K562 (cell line): Measurements from ENCODE around the gene PRKCE. TPM values are rescaled to one million over a fixed set of nuclear protein-coding genes. Genes with fewer than 3 reads are reported as not detected.

Experiments used
- ATAC-seq: fragments of 200-7000 bp; cut with Tn5 transposase; 3 replicates; pipeline ENCODE4 v1.9.1; 2020; ENCODE audit warnings: moderate library complexity
- BruUV-seq: library from RNA; stranded (reverse); fragments of 400-500 nt; replicated peaks from 2 replicates; lab custom pipeline; 2021; lab: Mats Ljungman, UMichigan
- CTCF ChIA-PET: fragments of 300-600 bp; formaldehyde crosslinking; extraction: SDS; loops from one replicate; lab custom pipeline; 2021; ENCODE audit warnings: low intra/inter-chr PET ratio; lab: Yijun Ruan, JAX
- POLR2A ChIA-PET: fragments of 300-600, 350-650 bp; sonication (Branson Sonifier 250); formaldehyde crosslinking; extraction: SDS; loops from one replicate; lab custom pipeline; 2021; ENCODE audit warnings: antibody characterized with exemption, inconsistent platforms; lab: Yijun Ruan, JAX
- DNase-seq, 4 experiments: peaks; one replicate each; pipeline versions ENCODE4 v3.0.0 to v3.0.0-alpha.2; 2011 to 2018; ENCODE audit warnings: low spot score in 3 of 4, mixed read lengths in 3 of 4; ENCODE audit errors: extremely low read depth in 1 of 4
- FAIRE-seq: peaks from 2 replicates; lab custom pipeline; 2011; peaks lifted over from hg19 to GRCh38; lab: Jason Lieb, UNC
- H2AFZ ChIP-seq: 2 replicates; pipeline ENCODE4 v1.6.0; 2011; ENCODE audit warnings: low read depth, low read length, control low read depth, inconsistent platforms
- H3K27ac ChIP-seq: fragments of 200-600 bp; 3 replicates; pipeline ENCODE4 v1.8.0; 2011; ENCODE audit warnings: low read depth, mild to moderate bottlenecking, control low read depth, inconsistent platforms, low read length, moderate library complexity, mixed read lengths; ENCODE audit errors: extremely low read depth
- H3K27me3 ChIP-seq, 2 experiments: fragments of 300-600 bp in 1 of 2; 2 replicates in 1 of 2; 3 replicates in 1 of 2; pipeline versions ENCODE4 v1.6.0 to v1.8.0; 2011; ENCODE audit warnings: inconsistent platforms in 2 of 2, low read length in 2 of 2, mild to moderate bottlenecking in 1 of 2, mixed read lengths in 1 of 2, moderate library complexity in 1 of 2; ENCODE audit not compliant: control insufficient read depth in 2 of 2, insufficient read depth in 2 of 2
- H3K36me3 ChIP-seq: fragments of 300-600 bp; 3 replicates; pipeline ENCODE4 v1.8.0; 2011; ENCODE audit warnings: mild to moderate bottlenecking, low read length, inconsistent platforms; ENCODE audit not compliant: control insufficient read depth, insufficient read depth
- H3K4me1 ChIP-seq, 2 experiments: fragments of 200-600 bp in 1 of 2; replicated peaks in 1 of 2; 2 replicates in 1 of 2; 3 replicates in 1 of 2; pipeline versions ENCODE4 v1.5.1 to v1.8.0; 2011; ENCODE audit warnings: inconsistent platforms in 2 of 2, low read length in 2 of 2, mild to moderate bottlenecking in 1 of 2, mixed read lengths in 1 of 2, moderate library complexity in 1 of 2; ENCODE audit not compliant: control insufficient read depth in 2 of 2, insufficient read depth in 2 of 2
- H3K4me2 ChIP-seq: 2 replicates; pipeline ENCODE4 v1.6.1; 2011; ENCODE audit warnings: low read length, control low read depth, inconsistent platforms, mixed read lengths; ENCODE audit not compliant: insufficient read depth
- H3K4me3 ChIP-seq: fragments of 200-600 bp; sonication (generic), shearing (Covaris generic); 2 replicates; pipeline ENCODE4 v1.5.1; 2016; ENCODE audit warnings: control low read depth, inconsistent platforms
- H3K79me2 ChIP-seq: fragments of 200-600 bp; 3 replicates; pipeline ENCODE4 v1.8.0; 2011; ENCODE audit warnings: low read length, inconsistent platforms; ENCODE audit not compliant: control insufficient read depth, insufficient read depth
- H3K9ac ChIP-seq, 2 experiments: 2 replicates each; pipeline versions ENCODE4 v1.6.0 to v1.6.1; 2011; ENCODE audit warnings: low read depth in 2 of 2, low read length in 2 of 2, control low read depth in 1 of 2, inconsistent platforms in 1 of 2, mild to moderate bottlenecking in 1 of 2, mixed read lengths in 1 of 2; ENCODE audit not compliant: insufficient read depth in 1 of 2
- H3K9me1 ChIP-seq: one replicate; pipeline ENCODE4 v1.6.0; 2011; ENCODE audit warnings: inconsistent platforms, mild to moderate bottlenecking, low read length, moderate library complexity; ENCODE audit not compliant: control insufficient read depth, insufficient read depth
- H3K9me3 ChIP-seq: replicated peaks from 2 replicates; pipeline ENCODE4 v1.5.1; 2011; ENCODE audit warnings: low read depth, low read length, inconsistent platforms; ENCODE audit not compliant: control insufficient read depth, insufficient read depth
- H4K20me1 ChIP-seq: replicated peaks from 2 replicates; pipeline ENCODE4 v1.6.1; 2011; ENCODE audit warnings: low read length, inconsistent platforms, mixed read lengths; ENCODE audit not compliant: control insufficient read depth, insufficient read depth
- C11orf30 ChIP-seq: fragments of 450-650 bp; IDR thresholded peaks from 2 replicates; pipeline ENCODE4 v1.6.1; 2016; ENCODE audit warnings: low read depth, mild to moderate bottlenecking
- ELF1 ChIP-seq: fragments of 200-800 bp; sonication (Bioruptor generic); IDR thresholded peaks from 2 replicates; pipeline ENCODE4 v1.6.1; 2016; ENCODE audit warnings: missing genetic modification characterization, missing compliant biosample characterization
- FOS ChIP-seq: IDR thresholded peaks from 3 replicates; pipeline ENCODE4 v1.6.1; 2011; ENCODE audit not compliant: insufficient read length; ENCODE audit errors: extremely low read depth
- FOXA3 ChIP-seq, 2 experiments: fragments of 450-650 bp in 1 of 2; sonication (generic) in 1 of 2; formaldehyde crosslinking; IDR thresholded peaks in 1 of 2; conservative IDR thresholded peaks in 1 of 2; 2 replicates each; pipeline versions ENCODE4 v1.4.0 to v1.8.0; 2020 to 2022; ENCODE audit warnings: mild to moderate bottlenecking in 2 of 2, missing genetic modification reagents in 1 of 2
- MAFK ChIP-seq: IDR thresholded peaks from 2 replicates; pipeline ENCODE4 v1.6.1; 2011; ENCODE audit warnings: low read length, improper control_type of control experiment
- MCM2 ChIP-seq: fragments of 450-650 bp; IDR thresholded peaks from 2 replicates; pipeline ENCODE4 v1.6.1; 2017; ENCODE audit warnings: low read depth, mild to moderate bottlenecking
- SMARCE1 ChIP-seq: fragments of 450-650 bp; IDR thresholded peaks from 2 replicates; pipeline ENCODE4 v1.7.1; 2016; ENCODE audit warnings: mild to moderate bottlenecking
- SRSF3 ChIP-seq: fragments of 200-400 bp; formaldehyde crosslinking; IDR thresholded peaks from 2 replicates; pipeline ENCODE4 v1.6.1; 2016; ENCODE audit warnings: mild to moderate bottlenecking, low read length, moderate library complexity; ENCODE audit not compliant: insufficient read depth
- SRSF9 ChIP-seq: fragments of 200-400 bp; formaldehyde crosslinking; IDR thresholded peaks from 2 replicates; pipeline ENCODE4 v1.6.1; 2017; ENCODE audit warnings: low read depth, low read length, borderline replicate concordance
- ZNF274 ChIP-seq: IDR thresholded peaks from 2 replicates; pipeline ENCODE4 v1.6.1; 2011; ENCODE audit warnings: low read depth, mild to moderate bottlenecking, low read length, moderate library complexity, borderline replicate concordance
- WGBS: fragments of 100-300 bp; shearing (Covaris generic); methylation state at CpG from one replicate; pipeline ENCODE4 v1.1.6; 2016; ENCODE audit warnings: low coverage, mixed read lengths; ENCODE audit not compliant: insufficient coverage; ENCODE audit errors: missing lambda C conversion rate; 5-methylcytosine and 5-hydroxymethylcytosine counted together
- in situ Hi-C: fragments of 300-500 bp; cut with MboI; formaldehyde crosslinking; loops from 4 replicates; pipeline ENCODE4 v1.15.0; 2018; ENCODE audit warnings: inconsistent platforms, mixed read lengths
- intact Hi-C: fragments of 100-400 bp; cut with micrococcal nuclease; formaldehyde crosslinking; loops from 2 replicates; pipeline ENCODE4 v1.14.2; 2022
- polyA plus RNA-seq, 8 experiments: library from polyadenylated mRNA; depleted of rRNA in 4 of 8; stranded (reverse) in 5 of 8; unstranded in 3 of 8; fragments of >200 nt; fragmentation: Nextera tagmentation in 2 of 8; fragmentation: Illumina TruSeq in 1 of 8; extraction: Ambion mirVana in 2 of 8; extraction: Trizol in 1 of 8; gene quantifications; 2 replicates each; pipeline versions ENCODE4 v1.2.1 to v1.2.3, GENCODE V29; 2011 to 2014; ENCODE audit warnings: inconsistent platforms in 1 of 8, missing spikeins in 1 of 8
- total RNA-seq, 7 experiments: library from RNA; depleted of rRNA in 6 of 7; stranded (reverse); fragments of >200 nt in 6 of 7; fragmentation: Illumina TruSeq in 2 of 7; extraction: Trizol in 2 of 7; gene quantifications; 2 replicates each; pipeline versions ENCODE4 v1.2.1 to v1.2.3, GENCODE V29; 2011 to 2021; ENCODE audit warnings: low replicate concordance in 1 of 7
- TF ChIP-seq, protein P1 (sequence below): sonication (generic); formaldehyde crosslinking; IDR thresholded peaks from 2 replicates; pipeline ENCODE4 v1.8.1; 2023; ENCODE audit warnings: mild to moderate bottlenecking, missing genetic modification reagents
- TF ChIP-seq, protein P2 (sequence below): sonication (generic); formaldehyde crosslinking; IDR thresholded peaks from 2 replicates; pipeline ENCODE4 v1.8.0; 2022; ENCODE audit warnings: mild to moderate bottlenecking, missing genetic modification reagents, borderline replicate concordance

The PRKCE gene
- total and polyA plus RNA-seq, 9 of the 15 experiments (the other 6 are each of a cell fraction or from before 2014, with no cell fraction given), result 0.06 to 1.0 (median 0.22) TPM; not detected in 1

DNA sequence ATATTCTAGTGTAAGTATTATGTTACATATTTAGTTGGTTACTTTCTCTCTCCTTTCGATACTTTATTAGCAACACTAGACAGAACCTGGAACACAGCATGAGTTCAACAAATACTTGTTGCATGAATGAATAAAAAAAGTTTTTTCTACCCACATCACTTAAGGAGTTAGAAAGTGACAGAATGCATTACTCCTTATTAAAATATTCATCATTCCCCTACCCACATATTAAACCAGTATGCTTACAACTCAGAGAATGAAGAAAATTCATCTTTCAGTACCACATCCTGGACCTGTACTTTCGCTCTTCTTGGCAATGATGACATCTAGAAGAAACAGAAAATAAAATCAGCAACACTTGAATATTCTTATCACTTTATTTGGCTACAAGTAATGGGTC, 46.4 kb upstream of the PRKCE start:
- no peak overlapping the region for H2AFZ ChIP-seq
- intact Hi-C loops (no loop called here), in situ Hi-C loops (no loop called here)
- ChIA-PET CTCF (no interaction called here), POLR2A (no interaction called here)
- ATAC-seq (no peak), FAIRE-seq (no peak), DNase-seq (no peak)
- no peak overlapping the region for H3K27ac ChIP-seq
- H3K4me1 ChIP-seq, result peaks cover 0 to 11% of the 10 kb centered on the region in 2 experiments; a peak in 2 of 5 replicates
- BruUV-seq, result no TSS peak
- H3K9me3 ChIP-seq, result no peaks in the 10 kb centered on the region
- H3K36me3 ChIP-seq, result peaks cover 47% of the 10 kb centered on the region
- 97% methylated on average over 2 of the region's 2 CpGs for WGBS
- H3K27me3 ChIP-seq, result no peaks in the 10 kb centered on the region
- no peaks in the 10 kb centered on the region for H4K20me1 ChIP-seq
- no peak overlapping the region for H3K4me2 ChIP-seq
- no peak overlapping the region for H3K4me3 ChIP-seq
- no peaks in the 10 kb centered on the region for H3K9me1 ChIP-seq
- peaks cover 38% of the 10 kb centered on the region for H3K79me2 ChIP-seq
- no peak for TF ChIP-seq ZNF274
- H3K9ac ChIP-seq, result no peak overlapping the region

DNA sequence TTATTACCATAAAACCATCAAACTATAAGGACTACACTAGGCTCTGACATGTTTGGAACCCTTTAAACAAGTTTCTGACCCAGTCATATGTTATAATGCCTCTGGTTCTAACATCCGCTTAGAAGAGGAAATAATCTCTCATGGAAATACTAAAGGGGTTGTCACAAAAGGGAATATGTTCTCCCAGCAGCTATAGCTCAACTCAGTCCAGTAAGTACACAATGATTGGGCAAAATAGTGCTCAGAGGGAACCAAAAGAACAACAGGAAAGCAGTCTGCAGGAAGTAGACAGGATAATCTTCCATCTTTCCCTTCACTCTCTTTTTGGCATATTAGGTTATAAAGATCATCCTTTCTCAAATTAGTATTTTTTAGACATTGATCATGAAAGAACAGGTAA, 44.7 kb upstream of the PRKCE start:
- no TSS peak for BruUV-seq
- Histone ChIP-seq H2AFZ (no peak overlapping the region), H3K4me1 (peaks cover 0 to 14% of the 10 kb centered on the region in 2 experiments; a peak in 2 of 5 replicates), H3K27ac (0 out of 3 replicates have a peak overlapping the region, but pooled peaks have one; percentile 1), H4K20me1 (no peaks in the 10 kb centered on the region), H3K4me2 (peak overlapping the region; percentile 10; the same call in 1 of the 2 replicates), H3K4me3 (no peak overlapping the region), H3K79me2 (peaks cover 43% of the 10 kb centered on the region), H3K9me1 (no peaks in the 10 kb centered on the region), H3K9me3 (no peaks in the 10 kb centered on the region), H3K9ac (no peak overlapping the region), H3K27me3 (no peaks in the 10 kb centered on the region), H3K36me3 (peaks cover 30% of the 10 kb centered on the region; the same call in 2 of the 3 replicates)
- in situ Hi-C loops (no loop called here), intact Hi-C loops (no loop called here)
- ChIA-PET CTCF (no interaction called here), POLR2A (interaction anchor here (2.0 kb wide), 1 partner anchor 9 kb away, joined by 10 read pairs; no protein-coding TSS in a partner anchor)
- FAIRE-seq (peak; percentile 26), DNase-seq (no peak), ATAC-seq (no peak)
- 82% methylated on average over 1 of the region's 1 CpG for WGBS
- TF ChIP-seq, protein P1, sequence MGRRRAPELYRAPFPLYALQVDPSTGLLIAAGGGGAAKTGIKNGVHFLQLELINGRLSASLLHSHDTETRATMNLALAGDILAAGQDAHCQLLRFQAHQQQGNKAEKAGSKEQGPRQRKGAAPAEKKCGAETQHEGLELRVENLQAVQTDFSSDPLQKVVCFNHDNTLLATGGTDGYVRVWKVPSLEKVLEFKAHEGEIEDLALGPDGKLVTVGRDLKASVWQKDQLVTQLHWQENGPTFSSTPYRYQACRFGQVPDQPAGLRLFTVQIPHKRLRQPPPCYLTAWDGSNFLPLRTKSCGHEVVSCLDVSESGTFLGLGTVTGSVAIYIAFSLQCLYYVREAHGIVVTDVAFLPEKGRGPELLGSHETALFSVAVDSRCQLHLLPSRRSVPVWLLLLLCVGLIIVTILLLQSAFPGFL, result no peak
- TF ChIP-seq, protein P2, sequence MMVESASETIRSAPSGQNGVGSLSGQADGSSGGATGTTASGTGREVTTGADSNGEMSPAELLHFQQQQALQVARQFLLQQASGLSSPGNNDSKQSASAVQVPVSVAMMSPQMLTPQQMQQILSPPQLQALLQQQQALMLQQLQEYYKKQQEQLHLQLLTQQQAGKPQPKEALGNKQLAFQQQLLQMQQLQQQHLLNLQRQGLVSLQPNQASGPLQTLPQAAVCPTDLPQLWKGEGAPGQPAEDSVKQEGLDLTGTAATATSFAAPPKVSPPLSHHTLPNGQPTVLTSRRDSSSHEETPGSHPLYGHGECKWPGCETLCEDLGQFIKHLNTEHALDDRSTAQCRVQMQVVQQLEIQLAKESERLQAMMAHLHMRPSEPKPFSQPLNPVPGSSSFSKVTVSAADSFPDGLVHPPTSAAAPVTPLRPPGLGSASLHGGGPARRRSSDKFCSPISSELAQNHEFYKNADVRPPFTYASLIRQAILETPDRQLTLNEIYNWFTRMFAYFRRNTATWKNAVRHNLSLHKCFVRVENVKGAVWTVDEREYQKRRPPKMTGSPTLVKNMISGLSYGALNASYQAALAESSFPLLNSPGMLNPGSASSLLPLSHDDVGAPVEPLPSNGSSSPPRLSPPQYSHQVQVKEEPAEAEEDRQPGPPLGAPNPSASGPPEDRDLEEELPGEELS (CRISPR knock-in tag), result no peak
- TF ChIP-seq FOS (no peak), C11orf30 (0 out of 2 replicates have a peak, but pooled peaks have one; percentile 15), SMARCE1 (no peak), FOXA3 (CRISPR knock-in tag; conservative IDR thresholded peaks at IDR 0.05 in 1 of 2, IDR thresholded peaks at IDR 0.05 in 1 of 2) (peak in 1 of 2 experiments; percentile 33; a peak in 1 of 4 replicates), MAFK (peak; percentile 32; the same call in 1 of the 2 replicates), MCM2 (no peak), SRSF3 (no peak), SRSF9 (no peak), ELF1 (tag) (no peak)
